ENCODE measurements around the gene NCBP2. TPM values are rescaled to one million over a fixed set of nuclear protein-coding genes. Genes with fewer than 3 reads are reported as not detected.

Gene NCBP2
- 64.3 and 65.4 TPM in 2 replicates for total RNA-seq

DNA sequence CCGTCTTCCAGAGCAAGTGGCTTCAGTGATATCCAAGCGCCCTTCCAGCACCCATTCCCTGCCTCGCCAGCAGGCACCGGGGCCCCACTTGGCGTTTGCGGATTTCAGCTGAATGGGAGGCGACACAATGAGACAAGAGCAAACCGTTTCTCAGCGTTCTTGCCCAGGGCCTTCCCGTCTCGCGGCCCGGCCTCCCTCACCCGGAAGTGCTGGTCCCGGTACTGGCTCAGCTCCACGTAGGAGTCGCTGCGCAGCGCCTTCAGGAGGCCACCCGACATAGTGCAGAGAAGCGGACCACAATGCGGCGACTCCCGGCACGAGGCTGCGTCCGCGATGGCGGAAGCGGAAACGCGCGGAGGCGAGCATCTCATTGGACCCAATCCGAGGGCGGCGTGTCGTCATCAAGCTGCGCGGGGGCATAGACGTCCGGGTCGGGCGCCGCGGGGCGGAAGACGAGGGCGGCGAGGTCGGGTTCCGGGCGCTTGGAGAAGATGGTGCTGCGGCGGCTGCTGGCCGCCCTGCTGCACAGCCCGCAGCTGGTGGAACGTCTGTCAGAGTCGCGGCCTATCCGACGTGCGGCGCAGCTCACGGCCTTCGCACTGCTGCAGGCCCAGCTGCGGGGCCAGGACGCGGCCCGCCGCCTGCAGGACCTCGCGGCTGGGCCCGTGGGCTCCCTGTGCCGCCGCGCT is at the start of gene NCBP2:
NCBP2 (minus strand) TSS at position 303 of the 689 bp plus-strand sequence; CDS start at position 278, 25 bp downstream.

DNA sequence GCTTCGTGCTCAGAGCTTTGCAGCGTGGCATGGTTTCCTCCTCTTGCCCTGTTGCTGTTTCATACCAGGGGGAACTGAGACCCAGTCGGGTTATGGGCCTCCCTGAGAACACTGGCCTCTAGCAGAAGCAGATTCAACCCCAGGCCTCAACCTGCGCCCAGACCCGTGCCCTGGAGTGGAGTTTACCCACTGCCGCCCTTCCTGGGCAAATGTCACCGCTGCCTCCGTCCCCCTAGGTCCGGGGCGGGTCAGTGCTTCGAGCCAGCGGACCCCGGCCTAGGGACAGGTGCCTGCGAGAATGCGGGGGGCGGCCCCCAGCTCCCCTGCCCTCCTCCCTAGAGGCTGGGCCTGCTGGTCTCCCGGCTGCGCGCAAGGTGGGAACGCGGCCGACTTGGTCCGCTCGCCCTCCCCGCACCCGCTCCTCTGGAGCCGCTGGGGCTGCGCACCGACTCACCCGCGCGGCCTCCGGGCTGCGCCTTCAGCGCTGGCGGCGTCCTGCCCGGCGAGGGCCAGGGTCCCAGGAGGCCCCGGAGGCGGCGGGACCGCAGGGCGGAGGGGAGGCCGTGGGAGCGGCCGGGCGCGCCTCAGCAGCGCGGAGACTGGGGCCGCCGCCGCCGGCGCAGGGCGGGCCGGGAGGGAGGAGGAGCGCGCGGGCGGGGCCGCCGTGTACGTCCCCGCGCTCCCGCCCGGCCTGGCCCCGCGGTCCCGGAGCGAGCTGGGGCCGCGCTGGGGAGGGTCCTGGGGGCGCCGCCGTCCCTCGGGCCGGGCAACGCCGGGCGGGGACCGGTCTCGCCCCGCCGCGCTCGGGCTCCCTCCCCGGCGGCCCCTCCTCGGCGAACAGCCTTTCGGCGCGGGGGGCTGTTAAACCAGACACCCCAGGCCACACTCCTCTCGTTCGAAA is 26.2 kb upstream of the NCBP2 start, which contains the start of gene PIGZ:
PIGZ (minus strand) TSS at position 601 of the 901 bp plus-strand sequence. CDS start 16,802 bp downstream, outside the sequence.

Other genes with a start within 250 kb of the NCBP2 start
- 2.1 and 2.4 TPM in 2 replicates for gene CEP19, start 230.3 kb downstream of the NCBP2 start, total RNA-seq
- 27.8 and 37.9 TPM in 2 replicates for gene PIGX, start 230.2 kb downstream of the NCBP2 start, total RNA-seq
- 84.0 and 98.1 TPM in 2 replicates for gene PAK2, start 202.7 kb downstream of the NCBP2 start, total RNA-seq
- 54.3 and 55.3 TPM in 2 replicates for gene SENP5, start 74.6 kb downstream of the NCBP2 start, total RNA-seq
- 3.4 and 3.7 TPM in 2 replicates for gene PIGZ, start 26.3 kb upstream of the NCBP2 start, total RNA-seq
- 5.5 and 7.4 TPM in 2 replicates for gene MELTF, start 87.3 kb upstream of the NCBP2 start, total RNA-seq

Data from thoracic aorta endothelial cell (primary cell).